ENCODE measurements around the gene ARRDC2.

GRCh38 chr19:18049385-18049784 is 41.4 kb downstream of the ARRDC2 start:
- TF ChIP-seq MAX (IDR thresholded peaks at IDR 0.05; ENCODE audit: low read depth, low read length) (no peak), CTCF (IDR thresholded peaks at IDR 0.05; ENCODE audit: low read depth, low read length) (no peak)

Data from NB4 (cell line).